ENCODE data around the gene KRT32.

Gene KRT32

GRCh38 chr17:41492351-41492750 is 25.2 kb upstream of the KRT32 start:
- no peak for DNase-seq

DNA sequence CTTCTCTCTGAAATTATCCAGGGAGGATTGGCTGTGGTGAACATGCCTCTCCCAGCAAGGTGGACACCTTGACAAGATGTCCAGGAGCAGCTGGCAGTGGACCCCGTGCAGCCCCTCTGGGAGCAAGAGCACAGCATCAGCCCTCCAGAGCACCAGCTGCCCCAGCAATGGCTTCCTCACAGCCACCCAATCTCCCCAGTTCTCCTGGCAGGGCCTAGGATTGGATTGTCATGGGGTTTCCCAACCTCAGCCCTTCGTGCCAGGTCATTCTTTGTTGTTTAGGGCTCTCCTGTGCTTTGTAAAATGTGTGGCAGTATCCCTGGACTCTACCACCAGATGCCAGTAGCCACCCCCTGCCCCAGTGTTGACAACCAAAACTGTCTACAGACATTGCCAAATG is 24.3 kb upstream of the KRT32 start:
- no peak for DNase-seq

DNA sequence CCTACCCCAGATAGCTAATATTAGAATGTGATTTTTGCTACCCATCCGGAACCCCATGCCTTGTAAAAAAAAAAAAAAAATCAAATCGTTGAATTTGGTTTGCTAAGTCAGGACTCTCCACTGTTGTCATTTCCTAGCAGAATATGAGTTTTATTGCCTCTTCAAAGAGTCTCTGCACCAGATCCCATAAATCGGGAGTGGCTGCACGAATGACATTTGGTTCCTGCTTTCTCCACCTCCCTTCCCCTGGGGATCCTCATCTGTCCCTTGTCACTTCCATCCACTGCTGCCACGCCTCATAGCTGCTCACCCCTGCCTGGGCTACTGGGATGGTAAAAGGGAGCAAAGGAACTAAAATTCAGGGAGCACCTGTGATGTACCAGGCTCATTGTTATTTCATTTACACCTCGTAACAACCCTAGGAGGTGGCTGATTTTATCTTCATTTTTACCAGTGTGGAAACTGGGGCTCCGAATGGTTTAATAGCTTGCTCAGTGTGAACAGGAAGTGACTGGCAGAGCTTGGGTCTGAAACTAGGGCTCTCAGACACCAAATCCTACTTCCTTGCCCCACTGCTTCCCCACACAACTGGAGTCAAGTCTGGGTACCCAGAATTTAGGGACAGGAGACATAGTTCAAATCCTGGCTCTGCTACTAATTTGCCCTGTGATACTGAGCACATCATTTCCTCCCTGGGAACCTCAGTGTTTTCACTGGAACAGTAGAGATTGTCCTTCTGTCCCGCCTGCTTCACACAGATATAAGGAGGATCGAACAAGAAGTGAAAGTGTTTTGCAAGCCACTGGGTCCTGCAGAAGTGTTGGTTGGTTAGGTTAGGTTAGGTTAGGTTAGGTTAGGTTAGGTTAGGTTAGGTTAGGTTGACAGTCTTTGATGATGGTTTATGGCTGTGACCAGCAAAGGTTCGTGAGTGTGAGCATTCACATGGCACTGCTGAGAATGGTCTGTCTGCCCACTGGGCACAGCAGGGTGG is 23.1 kb upstream of the KRT32 start:
- DNase-seq = no peak

DNA sequence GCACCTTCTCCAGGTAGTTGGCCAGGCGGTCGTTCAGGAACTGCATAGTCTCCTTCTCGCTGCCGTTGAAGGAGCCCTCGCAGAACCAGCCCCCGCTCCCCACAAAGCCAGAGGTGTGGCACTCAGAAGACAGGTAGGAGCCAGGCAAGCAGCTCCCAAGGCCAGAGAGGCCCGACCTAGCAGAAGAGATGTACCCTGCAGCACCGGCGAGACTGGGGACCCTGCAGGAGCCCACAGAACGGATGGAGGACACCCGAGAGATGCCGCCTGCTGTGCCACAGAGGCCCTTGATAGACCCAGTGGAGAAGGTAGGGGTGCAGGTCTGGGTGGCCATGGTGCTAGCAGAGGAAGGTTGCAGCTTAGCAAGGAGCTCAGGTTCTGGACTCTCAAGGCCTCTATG is 22.3 kb upstream of the KRT32 start, which contains the start of gene KRT36:
Gene KRT36, minus strand, starts transcription at position 380 of the 400 bp plus-strand sequence. Its CDS starts 46 bp downstream, at position 334.
- no peak for DNase-seq

DNA sequence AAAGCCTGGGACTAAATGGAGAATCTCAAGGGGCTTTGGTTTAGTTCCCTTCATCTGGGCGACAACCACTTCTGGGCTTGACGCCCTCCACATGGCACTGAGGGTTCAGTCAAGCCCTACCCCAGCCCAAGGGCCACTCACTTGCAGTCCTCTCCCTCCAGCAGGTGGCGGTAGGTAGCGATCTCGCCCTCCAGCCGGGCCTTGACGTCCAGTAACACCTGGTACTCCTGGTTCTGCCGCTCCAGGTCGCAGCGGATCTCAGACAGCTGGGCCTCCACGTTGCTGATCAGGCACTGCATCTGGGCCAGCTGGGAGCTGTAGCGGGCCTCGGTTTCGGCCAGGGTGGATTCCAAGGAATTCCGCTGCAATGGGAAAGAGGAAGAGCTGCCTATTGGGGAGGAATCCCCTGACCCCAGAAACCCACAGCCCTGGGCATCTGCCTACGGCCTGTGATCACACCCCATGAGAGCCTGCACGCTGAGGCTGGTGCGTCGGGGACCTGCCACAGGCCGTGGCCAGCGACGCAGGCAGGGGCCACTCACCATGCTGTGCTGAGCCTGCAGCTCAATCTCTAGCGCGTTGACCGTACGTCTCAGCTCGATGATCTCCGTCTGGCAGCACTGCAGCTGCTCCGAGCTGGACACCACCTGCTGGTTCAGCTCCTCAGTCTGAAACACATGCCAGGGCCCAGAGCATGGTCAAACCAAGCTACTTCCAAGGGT is 19.8 kb upstream of the KRT32 start:
- DNase-seq = no peak

DNA sequence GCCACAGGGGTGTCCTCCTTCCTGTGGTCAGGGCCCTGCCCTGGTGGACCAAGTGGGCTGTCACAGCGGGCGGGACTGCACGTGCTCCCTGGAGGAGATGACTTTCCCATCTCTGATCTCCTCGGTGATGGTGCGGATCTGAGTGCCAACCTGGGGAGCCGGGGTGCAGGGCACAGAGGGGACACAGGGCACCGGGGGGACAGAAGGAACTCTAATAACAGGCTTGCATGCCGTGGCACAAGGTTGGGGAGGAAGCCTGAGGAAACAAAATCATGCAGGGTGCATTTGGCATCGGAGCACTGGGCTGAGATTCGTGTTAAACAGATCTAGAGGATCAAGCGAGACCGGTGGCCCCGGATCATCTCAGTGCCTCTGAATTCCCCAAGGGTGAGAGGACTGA is 19.1 kb upstream of the KRT32 start:
- no peak for DNase-seq

DNA sequence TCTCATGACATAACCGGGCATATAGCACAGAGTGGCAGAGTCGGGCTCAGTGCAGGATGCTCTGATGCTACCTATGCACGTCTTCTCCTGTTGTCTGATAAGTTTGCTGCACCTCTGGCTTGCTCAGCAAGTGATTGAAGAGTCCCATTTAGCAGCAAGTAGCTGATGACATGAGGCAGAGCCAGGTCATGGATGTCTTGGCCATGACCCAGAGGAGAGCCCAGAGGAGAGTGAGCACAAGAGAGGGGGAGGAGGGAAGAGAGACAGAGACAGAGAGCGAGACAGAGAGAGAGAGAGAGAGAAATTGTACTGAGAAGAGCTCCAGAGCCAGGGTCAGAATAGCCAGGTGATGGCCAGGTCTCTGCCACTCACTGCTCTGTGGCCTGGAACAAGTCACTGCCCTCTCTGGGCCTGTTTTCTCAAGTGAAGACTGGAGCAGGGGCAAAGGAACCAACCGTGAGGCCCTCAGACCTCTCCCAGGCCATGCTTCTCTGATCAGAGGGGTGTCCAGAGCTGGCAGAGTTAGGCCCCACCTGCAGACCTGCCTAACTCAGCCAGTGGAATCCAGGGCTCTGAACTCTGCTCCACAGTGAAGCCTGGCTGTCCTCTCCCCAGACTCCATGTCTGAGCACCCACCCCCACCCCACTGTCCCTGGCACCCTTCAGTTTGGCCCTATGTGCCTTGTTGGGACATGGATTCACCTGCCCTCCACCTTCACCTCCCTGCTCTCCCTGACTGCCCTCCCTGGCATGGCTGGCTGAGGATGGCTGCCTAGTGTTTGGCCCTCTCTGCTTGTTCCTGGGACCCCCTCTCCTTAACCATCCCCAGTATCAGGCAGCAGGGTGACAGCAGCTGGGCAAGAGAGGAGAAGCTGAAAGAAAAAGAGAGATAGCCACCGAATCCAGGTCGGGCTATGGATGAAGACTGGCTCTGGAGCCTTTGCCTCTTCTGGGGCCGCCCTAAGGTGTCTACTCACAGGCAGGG is 18.0 kb upstream of the KRT32 start:
- no peak for DNase-seq

DNA sequence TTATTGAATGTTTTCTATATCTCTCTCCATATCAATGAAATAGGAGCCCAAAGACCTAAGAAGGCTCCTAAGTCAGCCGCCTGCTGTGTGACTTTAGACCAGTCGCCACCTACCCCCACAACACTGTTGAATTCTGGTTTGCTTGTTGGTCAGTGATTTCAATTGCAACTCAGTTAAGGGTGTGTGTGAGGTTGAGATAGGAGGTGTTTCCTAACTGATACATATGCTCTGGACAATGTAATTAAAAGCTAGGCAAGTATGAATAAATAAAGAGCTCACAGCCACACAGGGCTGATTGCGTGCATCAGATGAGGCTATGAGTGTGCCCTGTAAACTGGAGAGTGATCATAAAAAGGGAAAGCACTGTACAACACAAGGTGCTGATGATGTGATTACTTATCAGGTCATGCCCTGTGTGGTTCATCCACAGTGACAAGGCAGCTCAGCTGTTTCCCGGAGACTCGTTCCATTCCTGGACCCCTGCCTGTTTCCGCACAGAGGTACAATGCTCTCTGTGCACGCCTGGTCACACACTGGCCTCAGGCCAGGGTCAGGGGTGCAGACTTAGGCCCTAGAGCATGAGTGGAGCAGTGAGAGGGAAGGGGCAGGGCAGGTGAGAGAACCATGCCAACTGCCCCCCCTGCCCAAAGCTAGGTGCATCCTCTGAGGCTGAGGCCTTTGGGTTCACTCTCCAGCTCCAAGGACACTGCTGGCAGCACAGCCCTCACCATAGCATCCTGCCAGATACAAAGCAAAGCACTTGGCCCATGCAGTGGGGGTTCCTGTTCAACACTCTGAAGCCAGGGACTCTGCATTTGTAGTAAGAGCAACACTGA is 17.0 kb upstream of the KRT32 start:
- DNase-seq = no peak

GRCh38 chr17:41483531-41483930 is 16.3 kb upstream of the KRT32 start:
- DNase-seq = no peak

GRCh38 chr17:41481036-41481435 is 13.8 kb upstream of the KRT32 start, which contains the start of gene KRT35:
KRT35 (minus strand) TSS chr17:41481151; CDS start chr17:41481097, 54 bp downstream.
- DNase-seq = no peak

DNA sequence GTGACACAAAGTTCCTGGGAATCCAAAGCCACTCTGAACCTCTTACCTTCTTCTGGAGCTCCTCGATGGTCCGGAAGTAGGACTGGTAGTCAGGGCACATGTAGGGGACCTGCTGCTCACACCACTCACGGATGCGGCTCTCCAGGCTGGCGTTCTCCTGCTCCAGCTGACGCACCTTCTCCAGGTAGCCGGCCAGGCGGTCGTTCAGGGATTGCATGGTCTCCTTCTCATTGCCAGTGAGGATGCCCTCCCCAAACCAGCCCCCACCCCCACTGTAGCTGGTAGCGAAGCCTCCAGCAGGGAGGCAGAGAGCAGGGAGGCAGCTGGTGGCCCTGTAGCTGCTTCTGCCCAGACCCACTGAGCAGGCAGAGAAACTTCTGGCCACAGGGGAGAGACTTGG is 13.4 kb upstream of the KRT32 start:
- no peak for DNase-seq

DNA sequence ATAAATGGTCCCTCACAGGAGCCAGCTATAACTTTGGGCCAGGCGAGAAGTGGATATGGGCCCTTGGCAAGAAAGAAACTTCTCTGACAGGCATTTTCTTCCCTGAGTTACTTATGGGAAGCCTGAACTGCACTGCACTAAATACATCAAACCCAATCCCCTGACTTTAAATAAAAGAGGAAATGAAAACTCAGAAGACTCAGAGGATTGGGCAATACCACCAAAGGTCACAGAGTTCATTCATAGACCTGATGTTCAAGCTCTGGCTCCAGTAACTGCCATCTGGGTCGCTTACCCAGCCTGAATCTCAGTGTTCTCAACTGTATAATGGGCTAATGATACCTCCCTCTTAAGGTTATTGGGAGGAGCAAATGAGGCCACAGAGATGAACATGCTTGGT is 12.9 kb upstream of the KRT32 start:
- DNase-seq = no peak

DNA sequence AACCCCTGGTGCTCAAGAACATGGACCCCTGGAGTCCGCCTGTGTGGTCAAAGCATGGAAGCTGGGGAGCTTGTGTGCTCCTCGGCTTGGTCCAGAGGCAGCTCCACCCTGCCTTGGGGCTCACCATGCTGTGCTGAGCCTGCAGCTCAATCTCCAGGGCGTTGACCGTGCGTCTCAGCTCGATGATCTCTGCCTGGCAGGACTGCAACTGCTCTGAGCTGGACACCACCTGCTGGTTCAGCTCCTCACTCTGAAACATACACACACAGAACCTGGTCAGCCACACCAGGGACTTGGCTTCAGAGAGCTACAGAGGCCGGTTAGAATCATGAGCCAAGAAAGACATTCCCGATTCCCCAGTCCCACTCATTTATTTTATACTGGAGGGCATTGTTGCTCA is 11.1 kb upstream of the KRT32 start:
- no peak for DNase-seq

DNA sequence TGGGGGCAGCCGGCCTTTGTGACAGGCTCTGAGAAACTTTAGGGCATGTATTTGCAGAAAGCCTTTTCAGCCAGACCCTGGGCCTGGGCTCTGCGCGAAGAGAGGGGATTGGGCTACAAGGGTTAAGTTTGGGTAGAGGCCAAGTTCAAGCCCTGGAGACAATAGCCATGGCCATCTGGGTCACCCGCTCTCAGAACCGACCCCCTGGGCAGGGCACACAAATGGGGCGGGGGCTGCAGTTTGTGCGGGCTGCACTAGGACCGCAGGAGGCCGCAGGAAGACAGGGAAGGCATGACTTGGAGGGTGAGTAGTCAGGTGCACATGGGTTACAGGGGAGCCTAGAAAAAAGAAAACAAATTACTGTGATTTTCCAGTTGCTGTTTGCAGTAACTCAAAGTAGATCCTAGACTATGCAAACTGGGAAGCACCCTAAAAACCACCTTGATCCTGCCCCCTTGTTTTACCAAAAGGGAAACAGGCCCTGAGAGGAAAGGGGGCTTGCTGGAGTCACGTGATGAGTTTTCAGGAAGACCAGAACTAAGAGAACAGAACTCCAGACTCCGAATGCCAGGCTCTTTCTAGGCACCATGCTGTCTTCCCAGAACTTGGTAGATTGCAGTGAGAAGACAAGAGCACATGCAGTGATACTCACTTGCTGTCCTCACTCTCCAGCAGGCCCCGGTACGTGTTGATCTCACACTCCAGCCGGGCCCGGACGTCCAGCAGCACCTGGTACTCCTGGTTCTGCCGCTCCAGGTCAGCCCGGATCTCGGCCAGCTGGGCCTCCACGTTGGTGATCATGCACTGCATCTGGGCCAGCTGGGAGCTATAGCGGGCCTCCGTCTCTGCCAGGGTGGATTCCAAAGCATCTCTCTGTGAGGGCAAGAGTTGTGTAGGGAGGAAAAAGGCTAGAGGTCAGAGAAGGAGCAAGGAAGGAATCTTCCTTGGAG is 10.0 kb upstream of the KRT32 start:
- DNase-seq = no peak

GRCh38 chr17:41475421-41475820 is 8.2 kb upstream of the KRT32 start:
- DNase-seq = no peak

DNA sequence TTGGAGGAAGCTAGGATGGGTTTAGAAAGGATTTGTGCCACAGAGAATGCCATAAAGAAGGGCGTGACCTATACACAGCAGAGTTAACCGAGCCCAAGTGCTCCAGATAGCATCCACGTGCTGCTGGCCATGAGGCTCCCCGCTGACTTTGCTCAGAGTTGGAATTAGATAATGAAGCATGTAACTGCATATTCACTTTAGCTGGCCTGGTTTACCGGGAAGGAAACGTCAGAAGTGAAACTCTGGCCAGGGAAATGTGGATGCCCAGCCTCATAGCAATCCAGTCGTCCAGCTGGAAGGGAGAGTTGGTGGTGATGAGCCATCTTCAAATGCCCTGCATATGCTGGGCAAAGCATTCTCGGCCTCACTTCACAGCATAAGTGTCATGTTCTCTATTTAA is 7.7 kb upstream of the KRT32 start:
- no peak for DNase-seq

DNA sequence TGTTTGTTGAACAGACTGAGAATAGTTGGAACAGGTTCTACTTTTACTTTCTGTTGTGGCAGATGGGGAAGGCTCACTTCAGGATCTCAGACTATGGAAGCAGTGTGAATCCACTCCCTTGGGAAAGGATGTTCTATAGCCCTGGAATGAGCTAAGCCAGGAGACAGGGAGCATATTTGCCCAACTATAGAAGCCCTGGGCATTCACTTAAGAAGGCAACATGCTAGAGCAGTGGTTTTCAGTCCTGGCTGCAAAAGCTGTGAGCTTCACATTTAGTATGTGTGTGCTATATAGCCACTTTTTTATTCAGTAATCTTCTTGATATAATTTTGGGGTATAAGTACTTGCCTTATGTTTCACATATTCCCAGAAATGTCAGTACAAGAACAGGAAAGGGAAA is 1.2 kb upstream of the KRT32 start:
- no peak for DNase-seq

DNA sequence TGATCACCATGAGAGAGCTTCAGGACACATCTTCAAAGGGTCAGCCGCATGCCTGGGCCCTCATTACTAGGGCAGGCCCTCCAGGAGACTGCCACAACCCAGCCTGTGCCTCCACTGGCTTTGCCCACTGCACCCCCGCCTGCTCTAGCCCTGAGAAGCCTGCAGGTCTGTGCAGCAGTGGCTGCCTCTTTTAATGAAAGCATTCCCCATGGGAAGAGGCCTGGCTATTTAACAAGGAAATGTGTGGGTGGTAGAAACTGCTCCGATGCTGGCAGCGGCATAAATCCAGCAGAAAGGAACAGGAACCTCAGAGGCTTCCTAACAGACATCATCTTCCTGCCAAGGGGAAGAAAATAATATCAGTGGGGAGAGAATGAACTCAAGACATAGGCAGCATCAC is 375 bp upstream of the KRT32 start:
- DNase-seq = no peak

GRCh38 chr17:41464682-41465081 is 2.5 kb downstream of the KRT32 start:
- DNase-seq = no peak

GRCh38 chr17:41464173-41464572 is 3.0 kb downstream of the KRT32 start:
- DNase-seq = no peak

- DNase-seq = no peak
Measured at GRCh38 chr17:41463746-41464145, 3.4 kb downstream of the KRT32 start.

Data from cortex of kidney (tissue), 1 donor.